C4-2B (cell line): ENCODE data around the gene DNAJC17.

Experiments
- CTCF ChIP-seq: fragments of 450-650 bp; conservative IDR thresholded peaks from 2 replicates; pipeline ENCODE4 v1.5.1; 2017; ENCODE audit warnings: mild to moderate bottlenecking
- ZFX ChIP-seq: fragments of 450-650 bp; IDR thresholded peaks from 2 replicates; pipeline ENCODE4 v1.6.1; 2017

- no peak for TF ChIP-seq CTCF
- peak; percentile 91 for TF ChIP-seq ZFX
Observed at GRCh38 chr15:40843885-40844695, 36.8 kb upstream of the DNAJC17 start, which contains the start of gene SPINT1.
